Natural killer cell treated with Interleukin-12 subunit alpha and Interleukin-12 subunit beta and Interleukin-15 and Interleukin-18, amount 100 ng/mL, for 72 hours (primary cell): Measurements from ENCODE around the gene ANKRD6. TPM values are rescaled to one million over a fixed set of nuclear protein-coding genes. Genes with fewer than 3 reads are reported as not detected.

Experiments
- ATAC-seq, 2 donors: fragments of 150-1000 bp; cut with Tn5 transposase in 1 of 2; sonication (Bioruptor Pico), chemical (Tn5 transposase) in 1 of 2; 2 replicates each; pipeline ENCODE4 v1.10.0; 2021
- DNase-seq: peaks from one replicate; pipeline ENCODE4 v3.0.0; 2022; ENCODE audit warnings: low spot score
- H3K27ac Mint-ChIP-seq, 2 donors: 1 replicate in 1 of 2; 2 replicates in 1 of 2; pipeline ENCODE4 v1.8.0; 2022; ENCODE audit warnings: mixed read lengths in 2 of 2, mild to moderate bottlenecking in 1 of 2, moderate library complexity in 1 of 2
- H3K27me3 Mint-ChIP-seq, 2 donors: 1 replicate in 1 of 2; 2 replicates in 1 of 2; pipeline ENCODE4 v1.8.0; 2022; ENCODE audit warnings: mixed read lengths in 2 of 2
- H3K36me3 Mint-ChIP-seq: one replicate; pipeline ENCODE4 v1.8.0; 2022; ENCODE audit warnings: mixed read lengths
- H3K4me1 Mint-ChIP-seq, 2 donors: 1 replicate in 1 of 2; 2 replicates in 1 of 2; pipeline ENCODE4 v1.8.0; 2022; ENCODE audit warnings: low read depth in 2 of 2, mixed read lengths in 2 of 2, mild to moderate bottlenecking in 1 of 2
- H3K4me3 Mint-ChIP-seq: one replicate; pipeline ENCODE4 v1.8.0; 2022; ENCODE audit warnings: mixed read lengths
- H3K9me3 Mint-ChIP-seq: 2 replicates; pipeline ENCODE4 v1.8.0; 2022; ENCODE audit warnings: mixed read lengths
- total RNA-seq, 2 donors: library from RNA; stranded (reverse); gene quantifications; one replicate each; pipeline ENCODE4 v1.2.3, GENCODE V29; 2022

Gene ANKRD6
- total RNA-seq, 2 donors from 2014 or later, result 1.6 to 3.2 TPM

- H3K9me3 Mint-ChIP-seq, result no peaks in the 10 kb centered on the region
- no peak overlapping the region for H3K4me3 Mint-ChIP-seq
- H3K27me3 Mint-ChIP-seq, result peaks cover 0 to under 1% of the 10 kb centered on the region in 2 donors
- ATAC-seq, result no peak
- no peak overlapping the region for H3K27ac Mint-ChIP-seq
- no peak for DNase-seq
- no peaks in the 10 kb centered on the region for H3K4me1 Mint-ChIP-seq
- no peaks in the 10 kb centered on the region for H3K36me3 Mint-ChIP-seq
Observed at GRCh38 chr6:89492025-89492640, 59.2 kb downstream of the ANKRD6 start.

DNA sequence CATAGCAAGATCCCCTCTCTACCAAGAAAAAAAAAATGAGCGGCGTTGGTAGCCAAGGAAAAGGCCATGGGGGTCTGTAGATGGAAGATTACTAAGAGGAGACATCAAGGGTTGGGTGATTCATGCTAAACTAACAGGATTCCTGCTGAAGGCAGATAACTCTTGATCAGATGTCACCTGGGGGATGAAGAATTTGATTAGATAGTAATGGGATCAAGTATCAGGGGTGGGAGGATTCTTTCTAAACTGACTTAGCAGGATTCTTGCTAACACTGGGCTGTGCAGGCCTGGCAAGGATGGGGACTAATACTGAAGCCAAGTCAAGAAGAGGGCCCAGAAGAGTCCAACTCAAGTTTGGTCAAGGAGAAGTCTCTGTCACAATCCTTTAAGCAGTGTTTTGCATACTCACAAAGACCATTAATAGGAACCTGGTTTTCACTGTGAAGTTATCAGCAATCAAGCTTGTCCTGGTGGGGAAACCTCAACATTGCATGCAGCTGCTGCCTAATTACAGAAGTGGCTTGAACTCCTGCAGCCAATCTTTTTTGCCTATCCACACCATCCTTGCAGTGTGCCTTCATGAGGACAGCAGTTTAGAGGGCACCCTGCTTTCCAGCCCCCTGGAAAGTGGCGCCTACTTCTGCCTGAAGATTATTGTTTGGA is 61.3 kb downstream of the ANKRD6 start:
- no peak for DNase-seq
- ATAC-seq, result no peak
- H3K36me3 Mint-ChIP-seq, result no peaks in the 10 kb centered on the region
- no peaks in the 10 kb centered on the region for H3K9me3 Mint-ChIP-seq
- peaks cover 0 to 3% of the 10 kb centered on the region in 2 donors for H3K27me3 Mint-ChIP-seq
- H3K4me1 Mint-ChIP-seq, result no peaks in the 10 kb centered on the region
- H3K27ac Mint-ChIP-seq, result no peak overlapping the region
- H3K4me3 Mint-ChIP-seq, result no peak overlapping the region

DNA sequence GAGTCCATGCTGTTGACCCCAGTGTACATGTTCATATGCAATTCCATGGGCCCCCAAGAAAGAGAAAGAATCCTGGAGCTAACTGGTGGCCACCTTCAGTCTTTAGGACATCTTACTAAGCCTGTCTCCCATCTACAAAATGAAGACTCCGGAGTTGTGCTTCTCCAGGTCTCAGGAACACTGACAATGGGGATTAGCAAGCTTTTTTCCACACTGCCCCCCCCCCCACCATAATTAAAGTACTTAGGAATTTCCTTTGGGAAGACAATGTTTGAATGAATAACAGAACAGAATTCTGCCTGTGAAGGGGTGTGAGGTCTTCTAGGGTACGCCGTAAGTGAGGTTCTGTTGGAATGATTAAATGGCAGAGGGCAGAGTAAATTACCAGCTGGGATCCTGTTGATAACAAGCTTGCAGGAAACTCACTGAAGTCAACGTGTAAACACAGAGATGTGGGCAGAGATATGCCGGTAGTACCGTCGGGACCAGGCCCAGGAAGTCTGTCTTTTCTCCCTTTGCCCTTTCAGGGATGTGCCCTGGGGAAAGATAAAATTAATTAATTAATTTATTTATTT is 63.1 kb downstream of the ANKRD6 start:
- no peak for ATAC-seq
- H3K4me3 Mint-ChIP-seq, result no peak overlapping the region
- no peaks in the 10 kb centered on the region for H3K9me3 Mint-ChIP-seq
- no peaks in the 10 kb centered on the region for H3K4me1 Mint-ChIP-seq
- DNase-seq, result no peak
- H3K27ac Mint-ChIP-seq, result no peak overlapping the region
- no peaks in the 10 kb centered on the region for H3K36me3 Mint-ChIP-seq
- H3K27me3 Mint-ChIP-seq, result peaks cover 0 to 3% of the 10 kb centered on the region in 2 donors

- DNase-seq (no peak), ATAC-seq (no peak)
- no peak overlapping the region for H3K4me3 Mint-ChIP-seq
- no peaks in the 10 kb centered on the region for H3K36me3 Mint-ChIP-seq
- peaks cover 0 to 3% of the 10 kb centered on the region in 2 donors for H3K27me3 Mint-ChIP-seq
- H3K4me1 Mint-ChIP-seq, result no peaks in the 10 kb centered on the region
- H3K27ac Mint-ChIP-seq, result no peak overlapping the region
- no peaks in the 10 kb centered on the region for H3K9me3 Mint-ChIP-seq
Observed at GRCh38 chr6:89500611-89501010, 67.7 kb downstream of the ANKRD6 start.

DNA sequence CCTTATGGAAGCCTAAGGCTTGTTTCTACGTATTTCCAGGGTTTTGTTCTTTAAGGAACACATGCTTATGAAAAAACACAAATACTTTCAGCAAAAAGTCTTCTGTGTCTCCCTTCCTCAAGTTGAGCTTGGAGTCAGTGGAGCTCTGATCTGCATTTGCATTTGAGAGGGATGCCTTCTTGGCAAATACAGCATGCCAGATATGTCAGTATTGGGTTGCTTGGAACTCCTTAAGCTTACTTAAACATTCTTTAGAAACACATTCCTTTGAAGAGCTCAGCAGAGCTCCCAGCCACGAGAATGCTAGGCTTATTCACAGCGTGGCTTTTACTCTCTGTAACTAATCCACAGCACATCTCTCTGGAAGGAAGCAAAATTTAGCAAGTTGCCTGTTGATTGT is 68.3 kb downstream of the ANKRD6 start:
- Mint-ChIP-seq H3K4me1 (no peaks in the 10 kb centered on the region), H3K4me3 (no peak overlapping the region), H3K27ac (no peak overlapping the region), H3K9me3 (no peaks in the 10 kb centered on the region), H3K36me3 (no peaks in the 10 kb centered on the region), H3K27me3 (peaks cover 0 to 3% of the 10 kb centered on the region in 2 donors)
- ATAC-seq (no peak), DNase-seq (no peak)

DNA sequence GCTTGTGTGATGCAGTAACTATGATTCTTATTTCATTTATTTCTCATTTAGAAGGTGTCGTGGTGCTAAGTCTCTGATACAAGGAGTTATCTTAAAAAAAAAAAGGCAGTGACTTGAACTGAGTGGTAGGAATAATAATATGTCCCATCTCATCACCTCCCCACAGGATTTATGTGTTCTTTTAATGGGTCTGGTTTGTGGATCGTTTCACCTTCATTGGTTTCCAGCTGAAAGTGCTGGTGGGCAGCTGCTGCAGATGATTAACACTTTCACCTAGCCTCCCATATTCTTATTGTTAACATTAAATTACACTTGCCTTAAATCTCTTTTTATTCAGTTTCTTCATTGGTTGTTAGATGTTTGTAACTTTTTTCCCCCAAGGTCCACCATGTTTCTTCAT is 68.8 kb downstream of the ANKRD6 start:
- Mint-ChIP-seq H3K4me3 (no peak overlapping the region), H3K4me1 (no peaks in the 10 kb centered on the region), H3K9me3 (no peaks in the 10 kb centered on the region), H3K27ac (no peak overlapping the region), H3K27me3 (peaks cover 0 to 3% of the 10 kb centered on the region in 2 donors), H3K36me3 (no peaks in the 10 kb centered on the region)
- ATAC-seq, result no peak
- DNase-seq, result no peak

GRCh38 chr6:89503641-89504040 is 70.7 kb downstream of the ANKRD6 start:
- Mint-ChIP-seq H3K9me3 (no peaks in the 10 kb centered on the region), H3K4me3 (no peak overlapping the region), H3K4me1 (no peaks in the 10 kb centered on the region), H3K27me3 (no peaks in the 10 kb centered on the region), H3K27ac (no peak overlapping the region), H3K36me3 (no peaks in the 10 kb centered on the region)
- DNase-seq (no peak), ATAC-seq (no peak)

GRCh38 chr6:89505847-89506246 is 72.9 kb downstream of the ANKRD6 start:
- no peak for DNase-seq
- no peak for ATAC-seq
- H3K4me1 Mint-ChIP-seq, result no peaks in the 10 kb centered on the region
- H3K27ac Mint-ChIP-seq, result no peak overlapping the region
- no peaks in the 10 kb centered on the region for H3K36me3 Mint-ChIP-seq
- no peaks in the 10 kb centered on the region for H3K27me3 Mint-ChIP-seq
- no peak overlapping the region for H3K4me3 Mint-ChIP-seq
- H3K9me3 Mint-ChIP-seq, result no peaks in the 10 kb centered on the region

- Mint-ChIP-seq H3K4me1 (no peaks in the 10 kb centered on the region), H3K9me3 (no peaks in the 10 kb centered on the region), H3K36me3 (no peaks in the 10 kb centered on the region), H3K4me3 (no peak overlapping the region), H3K27me3 (no peaks in the 10 kb centered on the region), H3K27ac (no peak overlapping the region)
- ATAC-seq, result no peak
- no peak for DNase-seq
Observed at GRCh38 chr6:89506716-89507617, 74.0 kb downstream of the ANKRD6 start.

DNA sequence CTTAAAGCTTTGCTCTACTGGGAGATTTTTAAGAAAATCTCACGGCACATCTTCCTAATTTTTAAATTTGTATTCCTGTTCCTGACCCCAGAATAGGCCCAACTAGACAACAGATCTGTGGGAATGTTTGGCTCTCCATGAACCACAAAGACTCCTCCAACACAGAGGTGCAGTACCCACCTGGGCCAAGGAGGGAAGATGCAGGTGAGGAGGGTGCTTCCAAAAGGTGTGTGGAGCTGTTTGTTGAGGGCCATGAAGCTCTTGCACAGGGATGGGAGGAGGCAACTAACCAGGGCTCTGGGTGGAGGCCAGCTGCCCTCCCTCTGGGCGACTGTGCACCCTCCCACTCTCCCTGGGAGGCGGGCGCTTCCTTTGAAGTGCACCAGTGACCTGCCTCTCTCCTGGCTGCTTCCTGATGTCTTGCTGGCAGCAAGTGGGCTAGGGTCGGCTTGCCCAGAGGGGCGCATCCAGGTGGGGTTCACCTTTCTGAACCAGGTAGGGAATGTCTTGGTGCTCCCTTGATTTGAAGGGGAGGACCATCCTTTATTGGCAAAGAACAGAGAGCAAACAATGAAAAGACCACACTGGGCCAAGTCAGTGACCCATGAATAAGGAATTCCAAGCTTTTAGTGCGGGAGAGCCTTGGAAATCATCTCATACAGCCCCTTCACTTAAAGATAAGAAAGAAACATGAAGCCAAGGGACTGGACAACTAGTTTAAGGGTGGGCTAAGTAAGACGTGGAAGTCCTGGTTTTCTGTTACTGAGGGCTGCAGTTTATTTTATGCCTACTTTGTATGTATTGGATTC is 76.0 kb downstream of the ANKRD6 start:
- Mint-ChIP-seq H3K4me3 (no peak overlapping the region), H3K27ac (no peak overlapping the region), H3K27me3 (no peaks in the 10 kb centered on the region), H3K9me3 (no peaks in the 10 kb centered on the region), H3K4me1 (no peaks in the 10 kb centered on the region), H3K36me3 (no peaks in the 10 kb centered on the region)
- DNase-seq (no peak), ATAC-seq (peak; percentile 17 to 43)

DNA sequence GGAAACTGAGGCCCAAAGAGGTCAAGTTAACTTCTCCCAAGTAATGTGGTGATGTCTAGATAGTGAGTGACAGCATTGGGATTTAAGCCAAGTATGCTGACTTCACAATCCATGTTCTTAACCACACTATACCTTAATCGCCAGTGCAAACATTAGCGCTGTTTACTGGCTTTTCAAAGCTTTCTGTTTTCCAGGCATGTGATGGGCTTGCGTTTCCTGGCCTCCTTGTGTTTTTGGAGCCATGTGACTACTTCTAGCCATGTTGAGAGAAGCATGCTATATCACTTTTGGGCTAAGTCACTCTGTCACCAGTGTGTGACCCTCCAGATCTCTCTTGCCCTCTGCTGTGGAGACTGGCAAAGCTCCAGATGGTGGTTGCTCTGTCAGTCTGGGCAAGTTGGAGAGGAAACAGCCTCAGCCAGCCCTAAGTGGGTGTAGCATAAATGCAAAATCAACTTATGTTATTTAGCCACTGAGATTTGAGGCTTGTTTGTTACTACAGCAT is 76.9 kb downstream of the ANKRD6 start:
- ATAC-seq (no peak), DNase-seq (no peak)
- Mint-ChIP-seq H3K36me3 (no peaks in the 10 kb centered on the region), H3K4me1 (no peaks in the 10 kb centered on the region), H3K4me3 (no peak overlapping the region), H3K27me3 (no peaks in the 10 kb centered on the region), H3K9me3 (no peaks in the 10 kb centered on the region), H3K27ac (no peak overlapping the region)

DNA sequence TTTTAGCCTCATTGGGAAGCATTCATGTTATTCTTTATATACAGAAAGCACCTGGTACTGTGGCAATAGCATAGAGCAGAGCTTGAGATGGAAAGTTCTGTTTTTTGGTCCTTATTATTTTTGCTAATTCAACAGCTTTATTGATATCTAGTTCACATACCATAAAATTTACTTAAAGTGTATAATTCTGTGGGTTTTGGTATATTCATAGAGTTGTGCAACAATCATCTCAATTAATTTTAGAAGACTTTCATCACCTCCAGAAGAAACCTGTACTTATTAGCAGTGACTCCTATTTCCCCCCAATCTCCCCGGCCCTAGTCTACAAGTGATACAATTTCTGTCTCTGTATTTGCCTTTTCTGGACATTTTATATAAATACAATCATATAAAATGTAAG is 77.4 kb downstream of the ANKRD6 start:
- no peak overlapping the region for H3K4me3 Mint-ChIP-seq
- no peaks in the 10 kb centered on the region for H3K36me3 Mint-ChIP-seq
- H3K9me3 Mint-ChIP-seq, result no peaks in the 10 kb centered on the region
- DNase-seq (no peak), ATAC-seq (no peak)
- H3K27ac Mint-ChIP-seq, result no peak overlapping the region
- H3K4me1 Mint-ChIP-seq, result no peaks in the 10 kb centered on the region
- H3K27me3 Mint-ChIP-seq, result no peaks in the 10 kb centered on the region

DNA sequence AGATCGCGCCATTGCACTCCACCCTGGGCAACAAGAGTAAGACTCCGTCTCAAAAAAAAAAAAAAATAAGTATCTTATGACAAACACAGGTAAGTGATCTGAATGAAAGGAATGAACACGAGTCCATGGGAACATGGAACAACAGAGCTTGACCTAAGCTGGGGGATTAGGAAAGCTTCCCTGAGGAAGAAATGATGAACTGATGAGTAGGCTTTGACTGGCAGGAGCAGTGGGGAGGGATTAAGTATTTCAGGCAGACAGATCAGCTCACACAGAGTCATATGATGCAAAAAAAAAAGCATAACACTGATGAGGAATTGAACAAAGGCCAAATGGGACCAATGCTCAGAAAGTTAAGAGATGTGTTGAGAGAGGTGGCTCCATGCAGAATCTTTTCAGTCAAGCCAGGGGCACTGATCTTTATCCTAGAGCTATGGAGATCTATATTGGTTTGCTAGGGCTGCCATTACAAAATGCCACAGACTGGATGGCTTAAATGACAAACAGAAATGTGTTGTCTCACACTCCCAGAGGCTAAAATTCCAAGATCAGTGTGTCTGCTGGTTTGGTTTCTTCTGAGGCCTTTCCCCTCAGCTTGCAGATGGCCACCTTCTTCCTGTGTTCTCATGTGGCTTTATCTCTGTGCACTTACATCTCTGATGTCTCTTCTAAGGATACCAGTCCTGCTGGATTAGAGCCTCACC is 85.6 kb downstream of the ANKRD6 start:
- Mint-ChIP-seq H3K4me1 (no peaks in the 10 kb centered on the region), H3K27me3 (no peaks in the 10 kb centered on the region), H3K9me3 (no peaks in the 10 kb centered on the region), H3K4me3 (no peak overlapping the region), H3K36me3 (no peaks in the 10 kb centered on the region), H3K27ac (no peak overlapping the region)
- DNase-seq, result no peak
- ATAC-seq, result no peak
